DOHH2 (cell line): ENCODE measurements around the gene TUBG2.
"Not testable (repeated sequence)": the region's sequence is repeated elsewhere in the genome, so short reads cannot be mapped to it uniquely, and the experiment has no call there.

ENCODE experiments used
- CTCF ChIP-seq: fragments of 200-600 bp; sonication (generic); IDR thresholded peaks from one replicate; pipeline ENCODE4 v1.5.1; 2014; ENCODE audit warnings: antibody characterized with exemption, mild to moderate bottlenecking, low read depth, low read length; ENCODE audit not compliant: poor library complexity, severe bottlenecking
- EZH2phosphoT487 ChIP-seq: fragments of 200-600 bp; sonication (generic); IDR thresholded peaks from 2 replicates; pipeline ENCODE4 v1.6.1; 2017; ENCODE audit warnings: borderline replicate concordance, mild to moderate bottlenecking, antibody characterized with exemption, low read length, moderate library complexity, mixed read lengths

- TF ChIP-seq CTCF, EZH2phosphoT487: not testable (repeated sequence)
Observed at GRCh38 chr17:42659932-42660274, 819 bp downstream of the TUBG2 start.
